B cell (primary cell): ENCODE measurements around the gene P2RX3.

Source experiments
- EZH2 ChIP-seq: IDR thresholded peaks from 2 replicates; pipeline ENCODE4 v1.6.1; 2012; ENCODE audit warnings: borderline replicate concordance, low read depth, mild to moderate bottlenecking, moderate library complexity, low read length; ENCODE audit not compliant: insufficient read depth, poor library complexity, severe bottlenecking
- TF ChIP-seq, protein P1 (sequence below): fragments of 200-600 bp; IDR thresholded peaks from one replicate; pipeline ENCODE4 v1.8.0; 2022; ENCODE audit warnings: antibody characterized with exemption, mild to moderate bottlenecking

DNA sequence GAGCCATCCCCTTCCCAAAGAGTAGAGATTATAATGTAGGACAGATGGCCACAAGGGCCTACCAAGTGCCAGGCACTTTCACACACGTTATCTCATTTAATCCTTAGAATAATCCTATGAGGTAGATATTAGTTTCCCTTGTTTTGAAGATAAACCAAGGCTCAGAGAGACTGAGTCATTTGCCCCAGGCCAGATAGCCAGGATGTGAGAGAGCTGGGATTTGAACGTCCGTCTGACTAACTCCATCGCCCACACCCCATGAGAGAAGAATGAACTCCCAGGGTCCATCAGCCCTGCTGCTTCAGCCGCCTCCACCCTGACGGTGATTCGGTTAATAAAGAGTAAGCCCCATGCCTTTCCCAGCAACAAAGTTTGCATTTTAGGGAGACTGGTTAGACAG, 32.1 kb downstream of the P2RX3 start:
- TF ChIP-seq, protein P1, sequence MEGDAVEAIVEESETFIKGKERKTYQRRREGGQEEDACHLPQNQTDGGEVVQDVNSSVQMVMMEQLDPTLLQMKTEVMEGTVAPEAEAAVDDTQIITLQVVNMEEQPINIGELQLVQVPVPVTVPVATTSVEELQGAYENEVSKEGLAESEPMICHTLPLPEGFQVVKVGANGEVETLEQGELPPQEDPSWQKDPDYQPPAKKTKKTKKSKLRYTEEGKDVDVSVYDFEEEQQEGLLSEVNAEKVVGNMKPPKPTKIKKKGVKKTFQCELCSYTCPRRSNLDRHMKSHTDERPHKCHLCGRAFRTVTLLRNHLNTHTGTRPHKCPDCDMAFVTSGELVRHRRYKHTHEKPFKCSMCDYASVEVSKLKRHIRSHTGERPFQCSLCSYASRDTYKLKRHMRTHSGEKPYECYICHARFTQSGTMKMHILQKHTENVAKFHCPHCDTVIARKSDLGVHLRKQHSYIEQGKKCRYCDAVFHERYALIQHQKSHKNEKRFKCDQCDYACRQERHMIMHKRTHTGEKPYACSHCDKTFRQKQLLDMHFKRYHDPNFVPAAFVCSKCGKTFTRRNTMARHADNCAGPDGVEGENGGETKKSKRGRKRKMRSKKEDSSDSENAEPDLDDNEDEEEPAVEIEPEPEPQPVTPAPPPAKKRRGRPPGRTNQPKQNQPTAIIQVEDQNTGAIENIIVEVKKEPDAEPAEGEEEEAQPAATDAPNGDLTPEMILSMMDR: no peak
- TF ChIP-seq EZH2: no peak
